GM12873 (cell line): ENCODE data around the gene POGLUT2.

ENCODE experiments used
- TF ChIP-seq, protein P1 (sequence below): IDR thresholded peaks from 2 replicates; pipeline ENCODE4 v1.5.1; 2012; ENCODE audit warnings: low read depth, mild to moderate bottlenecking, moderate library complexity, low read length, control low read depth; ENCODE audit not compliant: insufficient read depth; ENCODE audit errors: missing control alignments

Gene POGLUT2

DNA sequence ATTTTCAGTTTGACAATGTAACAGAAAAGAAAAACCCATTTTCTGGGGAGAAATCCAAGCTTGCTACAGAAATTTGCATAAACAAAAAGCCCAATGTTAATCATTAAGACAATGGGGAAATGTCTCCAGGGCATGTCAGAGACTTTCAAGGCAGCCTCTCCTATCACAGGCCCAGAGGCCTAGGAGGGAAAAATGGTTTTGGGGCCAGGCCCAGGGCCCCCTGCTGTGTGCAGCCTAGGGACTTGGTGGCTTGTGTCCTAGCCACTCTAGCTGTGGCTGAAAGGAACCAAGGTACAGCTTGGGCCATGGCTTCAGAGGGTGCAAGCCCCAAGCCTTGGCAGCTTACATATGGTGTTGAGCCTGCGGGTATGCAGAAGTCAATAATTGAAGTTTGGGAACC, 17.2 kb downstream of the POGLUT2 start:
- TF ChIP-seq, protein P1, sequence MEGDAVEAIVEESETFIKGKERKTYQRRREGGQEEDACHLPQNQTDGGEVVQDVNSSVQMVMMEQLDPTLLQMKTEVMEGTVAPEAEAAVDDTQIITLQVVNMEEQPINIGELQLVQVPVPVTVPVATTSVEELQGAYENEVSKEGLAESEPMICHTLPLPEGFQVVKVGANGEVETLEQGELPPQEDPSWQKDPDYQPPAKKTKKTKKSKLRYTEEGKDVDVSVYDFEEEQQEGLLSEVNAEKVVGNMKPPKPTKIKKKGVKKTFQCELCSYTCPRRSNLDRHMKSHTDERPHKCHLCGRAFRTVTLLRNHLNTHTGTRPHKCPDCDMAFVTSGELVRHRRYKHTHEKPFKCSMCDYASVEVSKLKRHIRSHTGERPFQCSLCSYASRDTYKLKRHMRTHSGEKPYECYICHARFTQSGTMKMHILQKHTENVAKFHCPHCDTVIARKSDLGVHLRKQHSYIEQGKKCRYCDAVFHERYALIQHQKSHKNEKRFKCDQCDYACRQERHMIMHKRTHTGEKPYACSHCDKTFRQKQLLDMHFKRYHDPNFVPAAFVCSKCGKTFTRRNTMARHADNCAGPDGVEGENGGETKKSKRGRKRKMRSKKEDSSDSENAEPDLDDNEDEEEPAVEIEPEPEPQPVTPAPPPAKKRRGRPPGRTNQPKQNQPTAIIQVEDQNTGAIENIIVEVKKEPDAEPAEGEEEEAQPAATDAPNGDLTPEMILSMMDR: no peak

DNA sequence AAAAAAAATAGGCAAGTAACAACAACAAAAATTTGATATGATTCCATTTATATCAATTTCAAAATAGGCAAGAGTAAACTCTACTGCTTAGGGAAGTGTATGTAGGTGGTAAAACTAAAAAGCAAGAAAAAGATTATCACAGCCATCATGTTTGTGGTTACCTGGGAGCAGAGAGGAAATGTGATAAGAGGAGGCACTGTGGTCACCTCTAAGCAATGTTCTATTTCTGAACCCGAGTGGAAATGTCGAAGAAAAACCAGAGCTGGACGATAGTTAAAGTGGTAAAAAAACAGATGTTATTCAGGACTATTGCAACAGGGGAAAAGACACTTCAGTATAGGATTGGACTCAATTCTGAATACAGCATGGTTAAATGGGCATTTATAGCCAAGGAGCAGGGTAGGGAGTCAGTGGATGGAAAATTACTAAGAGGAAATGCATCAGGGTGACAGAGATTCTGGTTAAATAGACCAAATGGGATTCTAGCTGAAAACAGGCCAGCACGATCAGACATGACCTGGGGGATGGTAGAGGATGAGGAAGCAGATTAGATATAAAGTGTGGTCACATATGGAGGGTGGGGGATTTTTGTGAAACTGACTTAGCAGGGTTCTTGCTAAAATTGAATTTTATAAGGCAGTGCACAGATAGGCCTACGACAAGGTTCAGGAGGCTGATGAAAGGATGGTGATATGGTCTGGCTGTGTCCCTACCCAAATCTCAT, 19.2 kb downstream of the POGLUT2 start:
- TF ChIP-seq, protein P1: no peak

DNA sequence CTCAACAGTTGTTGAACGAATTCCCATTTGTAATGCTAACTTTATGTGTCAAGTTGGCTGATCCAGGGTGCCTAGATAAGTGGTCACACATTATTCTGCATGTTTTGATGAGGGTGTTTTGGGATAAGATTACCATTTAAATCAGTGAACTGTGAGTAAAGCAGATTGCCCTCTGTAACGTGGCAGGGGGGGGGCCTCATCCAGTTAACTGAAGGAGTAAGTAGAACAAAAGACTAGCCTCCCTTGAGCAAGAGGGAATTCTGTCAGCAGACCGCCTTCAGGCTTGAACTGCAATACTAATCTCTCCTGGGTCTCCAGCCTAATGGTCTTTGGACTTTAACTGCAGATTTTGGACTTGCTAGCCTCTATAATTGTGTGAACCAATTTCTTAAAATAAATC, 21.0 kb downstream of the POGLUT2 start:
- TF ChIP-seq, protein P1: no peak

DNA sequence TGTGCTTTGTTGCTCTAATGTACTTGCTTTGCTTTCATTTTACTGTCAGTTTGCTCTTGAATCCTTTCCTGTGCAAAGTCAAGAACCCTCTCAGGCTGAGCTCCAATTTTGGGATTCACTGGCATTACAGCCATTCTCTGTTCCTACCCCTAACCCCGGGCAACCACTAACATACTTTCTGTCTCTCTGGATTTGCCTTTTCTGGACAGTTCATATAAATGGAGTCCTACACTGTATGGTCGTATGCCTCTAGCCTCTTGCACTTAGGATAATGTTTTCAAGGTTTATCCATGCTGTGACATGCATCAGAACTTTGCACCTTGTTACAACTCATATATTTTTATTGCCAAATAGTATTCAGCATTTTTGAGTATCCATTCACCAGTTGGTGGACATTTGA, 22.5 kb downstream of the POGLUT2 start:
- TF ChIP-seq, protein P1: no peak

DNA sequence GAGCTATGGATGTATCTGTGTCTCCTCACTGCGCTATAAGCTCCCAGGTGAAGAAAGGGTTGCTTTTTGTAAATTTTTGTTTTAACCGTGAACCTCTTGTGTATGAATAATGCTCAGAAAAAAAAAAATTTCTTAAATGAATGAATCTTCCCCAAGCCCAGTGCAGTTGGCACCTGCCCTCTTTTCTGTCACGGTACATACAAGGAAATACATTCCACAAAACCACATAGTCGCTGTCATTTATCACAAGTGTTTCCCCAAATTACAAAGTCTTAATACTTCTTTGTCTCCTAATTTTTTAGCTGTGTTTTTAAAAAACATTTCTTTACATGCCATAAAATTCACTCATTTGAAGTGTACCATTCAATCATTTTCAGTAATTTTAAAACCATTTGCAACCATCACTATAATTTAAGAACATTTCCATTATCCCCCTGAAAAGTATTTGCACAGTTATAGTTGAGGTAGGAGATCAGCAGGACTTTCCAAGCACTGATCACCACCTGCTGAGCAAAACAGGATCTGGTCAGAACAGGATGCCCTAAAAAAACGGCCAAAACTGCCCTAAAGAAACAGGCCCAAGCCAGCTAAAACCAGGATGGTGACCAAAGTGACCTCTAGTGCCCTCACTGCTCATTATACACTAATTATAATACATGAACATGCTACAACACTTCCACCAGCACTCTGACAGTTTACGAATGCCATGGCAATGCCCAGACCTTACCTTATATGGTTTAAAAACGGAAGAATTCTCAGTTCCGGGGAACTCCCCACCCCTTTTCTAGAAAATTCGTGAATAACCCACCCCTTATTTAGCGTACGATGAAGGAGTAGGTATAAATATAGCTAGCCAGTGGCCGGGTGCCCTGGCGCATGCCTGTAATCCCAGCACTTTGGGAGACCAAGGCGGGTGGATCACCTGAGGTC, 23.9 kb downstream of the POGLUT2 start:
- TF ChIP-seq, protein P1: no peak

DNA sequence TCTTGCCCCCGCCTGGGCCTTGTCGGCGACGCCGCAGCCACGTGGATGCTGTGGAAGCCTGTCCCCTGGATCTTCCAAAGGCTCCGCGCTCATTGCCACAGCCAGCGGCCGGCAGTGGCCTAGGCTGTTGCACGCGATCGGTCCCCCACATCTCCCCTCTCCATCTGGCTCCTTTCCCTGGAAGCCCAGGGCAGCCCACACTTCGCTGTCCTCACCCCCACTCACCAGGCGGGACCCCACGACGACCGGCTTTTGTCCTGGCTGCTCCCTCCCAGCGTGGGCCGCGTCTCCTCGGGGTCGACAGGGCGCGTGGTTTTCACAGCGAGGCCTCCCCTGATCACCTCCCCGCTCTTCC, 24.6 kb downstream of the POGLUT2 start:
- TF ChIP-seq, protein P1: no peak

DNA sequence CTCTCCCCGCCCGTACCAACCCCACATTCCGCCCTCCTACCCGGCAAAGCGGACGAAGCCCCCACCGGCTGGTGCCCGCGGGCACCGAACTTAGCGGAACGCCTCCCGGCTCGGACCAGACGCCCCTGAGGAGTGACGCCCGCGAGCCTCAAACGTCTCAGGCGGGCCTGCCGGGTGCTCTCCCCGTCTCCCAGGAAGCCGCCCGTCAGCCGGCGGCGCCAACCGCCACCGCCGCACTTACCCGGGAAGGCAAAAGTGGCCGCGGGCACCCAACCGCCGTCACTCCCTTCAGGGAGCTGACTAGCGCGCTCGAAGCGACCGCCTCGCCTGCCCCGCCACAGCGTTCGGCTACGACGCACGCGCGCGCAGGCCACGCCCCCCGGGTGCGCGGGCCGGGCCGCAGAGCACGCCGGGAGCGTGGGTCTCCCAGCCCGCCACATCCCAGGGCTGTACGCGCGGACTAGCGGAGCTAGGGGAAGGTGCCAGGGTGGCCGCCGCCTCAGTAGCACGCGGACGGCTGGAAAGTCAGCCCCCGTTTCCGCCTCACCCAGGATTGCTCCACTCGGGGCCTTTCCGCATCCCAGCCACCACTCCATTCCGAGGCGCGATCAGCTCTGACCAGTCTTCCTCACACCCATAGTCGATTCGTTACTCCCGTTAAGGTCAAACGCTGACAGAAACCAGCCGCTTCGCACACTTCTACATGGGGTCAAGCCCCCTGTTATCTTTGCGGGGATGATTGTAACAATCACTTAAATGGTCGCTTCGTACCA, 25.1 kb downstream of the POGLUT2 start, which contains the start of gene TEX30:
TSS of gene TEX30 (minus strand) at position 346 of the 773 bp plus-strand sequence. CDS start 3,760 bp downstream, outside the sequence.
- TF ChIP-seq, protein P1: no peak
